ENCODE measurements around the gene IL7R. TPM values are rescaled to one million over a fixed set of nuclear protein-coding genes. Genes with fewer than 3 reads are reported as not detected.

The IL7R gene
- total RNA-seq, 2 experiments from 2014 or later, result 4.6 to 62.2 TPM

DNA sequence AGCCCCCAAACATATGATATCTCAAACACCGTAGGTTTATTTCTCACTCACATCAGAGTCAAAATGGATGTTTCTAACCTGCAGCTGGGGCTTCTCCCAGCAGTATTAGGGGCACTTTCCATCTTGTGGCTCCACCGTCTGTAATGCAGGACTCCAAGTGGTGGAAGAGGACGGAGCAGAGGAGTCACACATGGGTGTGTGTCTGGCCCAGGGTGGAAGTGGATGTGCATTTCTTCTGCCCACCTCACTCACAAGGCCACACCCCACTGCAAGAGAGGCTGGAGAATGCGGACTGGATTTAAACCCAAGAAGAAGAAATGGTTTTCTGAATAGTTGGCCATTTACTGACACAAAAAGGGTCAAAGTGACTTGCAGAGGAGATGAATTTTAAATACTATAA lies 13.9 kb downstream of the IL7R start:
- peaks cover 9% of the 10 kb centered on the region; the same call in 1 of the 2 replicates for H3K79me2 ChIP-seq (ENCODE audit: insufficient read depth, low read depth, low read length)
- no peak overlapping the region for H3K4me3 ChIP-seq (ENCODE audit: low read depth, low read length, poor library complexity, severe bottlenecking)
- H2AFZ ChIP-seq (ENCODE audit: low read length), result no peak overlapping the region
- ChIA-PET POLR2A (interaction anchor here (1.1 to 1.3 kb wide), 2 partner anchors 10 to 14 kb away, joined by 3 to 4 read pairs; partner anchors contain the start of gene IL7R), CTCF (ENCODE audit: unreplicated experiment) (no interaction called here)
- peaks cover 5% of the 10 kb centered on the region; the same call in 1 of the 2 replicates for H3K9me3 ChIP-seq (ENCODE audit: low read length)
- H3K4me1 ChIP-seq (ENCODE audit: insufficient read depth, low read length, poor library complexity, severe bottlenecking), result peaks cover 21% of the 10 kb centered on the region
- TF ChIP-seq, protein P1, sequence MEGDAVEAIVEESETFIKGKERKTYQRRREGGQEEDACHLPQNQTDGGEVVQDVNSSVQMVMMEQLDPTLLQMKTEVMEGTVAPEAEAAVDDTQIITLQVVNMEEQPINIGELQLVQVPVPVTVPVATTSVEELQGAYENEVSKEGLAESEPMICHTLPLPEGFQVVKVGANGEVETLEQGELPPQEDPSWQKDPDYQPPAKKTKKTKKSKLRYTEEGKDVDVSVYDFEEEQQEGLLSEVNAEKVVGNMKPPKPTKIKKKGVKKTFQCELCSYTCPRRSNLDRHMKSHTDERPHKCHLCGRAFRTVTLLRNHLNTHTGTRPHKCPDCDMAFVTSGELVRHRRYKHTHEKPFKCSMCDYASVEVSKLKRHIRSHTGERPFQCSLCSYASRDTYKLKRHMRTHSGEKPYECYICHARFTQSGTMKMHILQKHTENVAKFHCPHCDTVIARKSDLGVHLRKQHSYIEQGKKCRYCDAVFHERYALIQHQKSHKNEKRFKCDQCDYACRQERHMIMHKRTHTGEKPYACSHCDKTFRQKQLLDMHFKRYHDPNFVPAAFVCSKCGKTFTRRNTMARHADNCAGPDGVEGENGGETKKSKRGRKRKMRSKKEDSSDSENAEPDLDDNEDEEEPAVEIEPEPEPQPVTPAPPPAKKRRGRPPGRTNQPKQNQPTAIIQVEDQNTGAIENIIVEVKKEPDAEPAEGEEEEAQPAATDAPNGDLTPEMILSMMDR (conservative IDR thresholded peaks at IDR 0.05; ENCODE audit: low read length), result no peak
- no peak for TF ChIP-seq EZH2phosphoT487 (IDR thresholded peaks at IDR 0.05; ENCODE audit: borderline replicate concordance, low read depth, low read length)
- H3K4me2 ChIP-seq (ENCODE audit: low read length), result no peak overlapping the region
- no TSS peak for BruUV-seq (replicated peaks)
- peaks cover 100% of the 10 kb centered on the region for H3K36me3 ChIP-seq (ENCODE audit: insufficient read depth, low read length)
- H4K20me1 ChIP-seq (ENCODE audit: insufficient read depth, low read length), result no peaks in the 10 kb centered on the region
- DNase-seq (ENCODE audit: low spot score), result no peak
- H3K9me2 ChIP-seq (ENCODE audit: insufficient read depth, low read length), result no peaks in the 10 kb centered on the region
- H3K27ac ChIP-seq (ENCODE audit: low read depth, low read length, poor library complexity, severe bottlenecking), result no peak overlapping the region
- intact Hi-C loops (cut with micrococcal nuclease; ENCODE audit: unreplicated experiment), result no loop called here

DNA sequence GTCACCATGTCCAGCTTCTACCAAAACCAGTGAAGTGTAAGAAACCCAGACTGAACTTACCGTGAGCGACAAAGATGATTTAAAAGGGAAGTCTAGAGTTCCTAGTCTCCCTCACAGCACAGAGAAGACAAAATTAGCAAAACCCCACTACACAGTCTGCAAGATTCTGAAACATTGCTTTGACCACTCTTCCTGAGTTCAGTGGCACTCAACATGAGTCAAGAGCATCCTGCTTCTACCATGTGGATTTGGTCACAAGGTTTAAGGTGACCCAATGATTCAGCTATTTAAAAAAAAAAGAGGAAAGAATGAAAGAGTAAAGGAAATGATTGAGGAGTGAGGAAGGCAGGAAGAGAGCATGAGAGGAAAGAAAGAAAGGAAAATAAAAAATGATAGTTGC lies 19.8 kb downstream of the IL7R start:
- H3K9me3 ChIP-seq (ENCODE audit: low read length), result peaks cover 5% of the 10 kb centered on the region; the same call in 1 of the 2 replicates
- intact Hi-C loops (cut with micrococcal nuclease; ENCODE audit: unreplicated experiment), result loop anchor here (2.0 kb wide), 1 partner anchor 64 kb away; no protein-coding TSS in a partner anchor
- TF ChIP-seq, protein P1 (conservative IDR thresholded peaks at IDR 0.05; ENCODE audit: low read length), result no peak
- no peak for TF ChIP-seq EZH2phosphoT487 (IDR thresholded peaks at IDR 0.05; ENCODE audit: borderline replicate concordance, low read depth, low read length)

DNA sequence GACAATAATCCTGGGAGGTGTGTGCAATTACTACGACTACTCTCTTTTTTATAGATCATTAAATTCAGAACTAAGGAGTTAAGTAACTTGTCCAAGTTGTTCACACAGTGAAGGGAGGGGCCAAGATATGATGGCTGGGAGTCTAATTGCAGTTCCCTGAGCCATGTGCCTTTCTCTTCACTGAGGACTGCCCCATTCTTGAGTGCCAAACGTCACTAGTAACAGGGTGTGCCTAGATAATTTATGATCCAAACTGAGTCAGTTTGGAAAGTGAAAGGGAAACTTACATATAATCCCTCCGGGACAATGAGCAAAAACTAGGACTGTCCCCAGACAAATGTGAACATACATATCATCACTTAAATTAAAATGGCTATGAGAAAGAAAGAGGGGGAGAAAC lies 20.2 kb downstream of the IL7R start:
- no peak overlapping the region for H3K27ac ChIP-seq (ENCODE audit: low read depth, low read length, poor library complexity, severe bottlenecking)
- intact Hi-C loops (cut with micrococcal nuclease; ENCODE audit: unreplicated experiment), result loop anchor here (2.0 kb wide), 1 partner anchor 64 kb away; no protein-coding TSS in a partner anchor
- TF ChIP-seq, protein P1 (conservative IDR thresholded peaks at IDR 0.05; ENCODE audit: low read length), result no peak
- no peak for TF ChIP-seq EZH2phosphoT487 (IDR thresholded peaks at IDR 0.05; ENCODE audit: borderline replicate concordance, low read depth, low read length)
- H3K9me3 ChIP-seq (ENCODE audit: low read length), result peaks cover 5% of the 10 kb centered on the region; the same call in 1 of the 2 replicates
- H4K20me1 ChIP-seq (ENCODE audit: insufficient read depth, low read length), result no peaks in the 10 kb centered on the region
- DNase-seq (ENCODE audit: low spot score), result no peak
- CTCF ChIA-PET (ENCODE audit: unreplicated experiment), result no interaction called here
- POLR2A ChIA-PET, result no interaction called here
- peaks cover 100% of the 10 kb centered on the region for H3K36me3 ChIP-seq (ENCODE audit: insufficient read depth, low read length)
- peaks cover 42% of the 10 kb centered on the region for H3K4me1 ChIP-seq (ENCODE audit: insufficient read depth, low read length, poor library complexity, severe bottlenecking)
- H3K79me2 ChIP-seq (ENCODE audit: insufficient read depth, low read depth, low read length), result no peaks in the 10 kb centered on the region
- no peak overlapping the region for H3K4me3 ChIP-seq (ENCODE audit: low read depth, low read length, poor library complexity, severe bottlenecking)
- no peaks in the 10 kb centered on the region for H3K9me2 ChIP-seq (ENCODE audit: insufficient read depth, low read length)
- no TSS peak for BruUV-seq (replicated peaks)
- H2AFZ ChIP-seq (ENCODE audit: low read length), result no peak overlapping the region
- no peak overlapping the region for H3K4me2 ChIP-seq (ENCODE audit: low read length)

More for the DNA sequence above, 19.8 kb downstream of the IL7R start:
- Histone ChIP-seq H3K4me3 (ENCODE audit: low read depth, low read length, poor library complexity, severe bottlenecking) (no peak overlapping the region), H3K9me2 (ENCODE audit: insufficient read depth, low read length) (no peaks in the 10 kb centered on the region), H3K79me2 (ENCODE audit: insufficient read depth, low read depth, low read length) (no peaks in the 10 kb centered on the region), H4K20me1 (ENCODE audit: insufficient read depth, low read length) (no peaks in the 10 kb centered on the region), H3K27ac (ENCODE audit: low read depth, low read length, poor library complexity, severe bottlenecking) (no peak overlapping the region), H3K4me1 (ENCODE audit: insufficient read depth, low read length, poor library complexity, severe bottlenecking) (peaks cover 37% of the 10 kb centered on the region), H2AFZ (ENCODE audit: low read length) (no peak overlapping the region), H3K36me3 (ENCODE audit: insufficient read depth, low read length) (peaks cover 100% of the 10 kb centered on the region), H3K4me2 (ENCODE audit: low read length) (no peak overlapping the region)
- DNase-seq (ENCODE audit: low spot score), result no peak
- CTCF ChIA-PET (ENCODE audit: unreplicated experiment), result no interaction called here
- POLR2A ChIA-PET, result interaction anchor here (1.1 kb wide), 1 partner anchor 21 kb away, joined by 3 read pairs; no protein-coding TSS in a partner anchor
- BruUV-seq (replicated peaks), result no TSS peak
